H9 (cell line): Measurements from ENCODE around the gene BEGAIN. TPM values are rescaled to one million over a fixed set of nuclear protein-coding genes. Genes with fewer than 3 reads are reported as not detected.

ENCODE experiments used
- DNase-seq: peaks from one replicate; pipeline ENCODE4 v3.0.0-alpha.2; 2017
- H2AFZ ChIP-seq: one replicate; pipeline ENCODE4 v1.6.1; 2013; ENCODE audit warnings: mild to moderate bottlenecking, low read length, control low read depth, moderate library complexity
- H2AK5ac ChIP-seq: 2 replicates; pipeline ENCODE4 v1.6.1; 2013; ENCODE audit warnings: low read length, control low read depth, mixed read lengths; ENCODE audit not compliant: insufficient read length
- H2BK120ac ChIP-seq: one replicate; pipeline ENCODE4 v1.6.1; 2013; ENCODE audit warnings: low read depth, mild to moderate bottlenecking, low read length, control low read depth, inconsistent platforms; ENCODE audit not compliant: poor library complexity, severe bottlenecking
- H2BK12ac ChIP-seq: 2 replicates; pipeline ENCODE4 v1.6.1; 2013; ENCODE audit warnings: low read length, control low read depth, mixed read lengths, low read depth; ENCODE audit not compliant: insufficient read length
- H2BK15ac ChIP-seq: 2 replicates; pipeline ENCODE4 v1.6.1; 2013; ENCODE audit warnings: low read depth, low read length, control low read depth
- H2BK20ac ChIP-seq: one replicate; pipeline ENCODE4 v1.6.1; 2013; ENCODE audit warnings: low read depth, mild to moderate bottlenecking, low read length, control low read depth, inconsistent platforms; ENCODE audit not compliant: poor library complexity, severe bottlenecking
- H2BK5ac ChIP-seq: 2 replicates; pipeline ENCODE4 v1.6.1; 2013; ENCODE audit warnings: low read length, control low read depth, mixed read lengths; ENCODE audit not compliant: insufficient read length
- H3K14ac ChIP-seq: 2 replicates; pipeline ENCODE4 v1.6.1; 2013; ENCODE audit warnings: low read length, control low read depth; ENCODE audit not compliant: insufficient read depth
- H3K18ac ChIP-seq: 2 replicates; pipeline ENCODE4 v1.6.1; 2013; ENCODE audit warnings: low read depth, mild to moderate bottlenecking, mixed read lengths, low read length, control low read depth; ENCODE audit not compliant: insufficient read length
- H3K23ac ChIP-seq: 2 replicates; pipeline ENCODE4 v1.6.1; 2013; ENCODE audit warnings: low read length, control low read depth, mixed read lengths, low read depth; ENCODE audit not compliant: insufficient read length
- H3K23me2 ChIP-seq: 2 replicates; pipeline ENCODE4 v1.6.1; 2013; ENCODE audit warnings: low read depth, mild to moderate bottlenecking, mixed read lengths, low read length, control low read depth; ENCODE audit not compliant: insufficient read length, poor library complexity, severe bottlenecking
- H3K27ac ChIP-seq: 2 replicates; pipeline ENCODE4 v1.5.1; 2013; ENCODE audit warnings: low read length, control low read depth, mixed read lengths, low read depth; ENCODE audit not compliant: insufficient read length
- H3K27me3 ChIP-seq: 2 replicates; pipeline ENCODE4 v1.6.1; 2013; ENCODE audit warnings: low read length, control low read depth, inconsistent platforms; ENCODE audit not compliant: insufficient read depth
- H3K4ac ChIP-seq: 2 replicates; pipeline ENCODE4 v1.6.1; 2013; ENCODE audit warnings: low read depth, mild to moderate bottlenecking, control low read depth, inconsistent platforms, low read length, moderate library complexity
- H3K4me1 ChIP-seq: 2 replicates; pipeline ENCODE4 v1.6.1; 2013; ENCODE audit warnings: low read length, control low read depth, inconsistent platforms; ENCODE audit not compliant: insufficient read depth
- H3K4me2 ChIP-seq: 2 replicates; pipeline ENCODE4 v1.6.1; 2013; ENCODE audit warnings: low read length, control low read depth, mixed read lengths; ENCODE audit not compliant: insufficient read length, insufficient read depth
- H3K56ac ChIP-seq: 2 replicates; pipeline ENCODE4 v1.6.1; 2013; ENCODE audit warnings: low read depth, mild to moderate bottlenecking, mixed read lengths, low read length, control low read depth; ENCODE audit not compliant: insufficient read length
- H3K79me1 ChIP-seq: 2 replicates; pipeline ENCODE4 v1.6.1; 2013; ENCODE audit warnings: low read depth, mild to moderate bottlenecking, moderate library complexity, low read length, control low read depth, inconsistent platforms; ENCODE audit not compliant: insufficient read depth, poor library complexity, severe bottlenecking
- H3K79me2 ChIP-seq: 2 replicates; pipeline ENCODE4 v1.6.1; 2013; ENCODE audit warnings: low read length, control low read depth, inconsistent platforms; ENCODE audit not compliant: insufficient read depth
- H3K9ac ChIP-seq: 2 replicates; pipeline ENCODE4 v1.6.1; 2013; ENCODE audit warnings: low read length, control low read depth, mixed read lengths; ENCODE audit not compliant: insufficient read length; ENCODE audit errors: extremely low read depth
- H3K9me3 ChIP-seq: one replicate; pipeline ENCODE4 v1.6.1; 2013; ENCODE audit warnings: low read depth, low read length, inconsistent platforms; ENCODE audit not compliant: control insufficient read depth
- H3T11ph ChIP-seq: one replicate; pipeline ENCODE4 v1.6.1; 2013; ENCODE audit warnings: mild to moderate bottlenecking, low read length, control low read depth, inconsistent platforms
- H4K20me1 ChIP-seq: one replicate; pipeline ENCODE4 v1.6.1; 2013; ENCODE audit not compliant: control insufficient read depth, insufficient read length, insufficient read depth
- H4K5ac ChIP-seq: 2 replicates; pipeline ENCODE4 v1.6.1; 2013; ENCODE audit warnings: low read depth, mild to moderate bottlenecking, mixed read lengths, low read length, control low read depth; ENCODE audit not compliant: insufficient read length
- H4K8ac ChIP-seq: replicated peaks from 2 replicates; pipeline ENCODE4 v1.6.1; 2013; ENCODE audit warnings: low read length, control low read depth, mixed read lengths, low read depth; ENCODE audit not compliant: insufficient read length
- H4K91ac ChIP-seq: 2 replicates; pipeline ENCODE4 v1.6.1; 2013; ENCODE audit warnings: low read depth, mild to moderate bottlenecking, moderate library complexity, mixed read lengths, low read length, control low read depth; ENCODE audit not compliant: insufficient read length
- H3K27ac Mint-ChIP-seq, 3 experiments: 2 replicates in 2 of 3; 3 replicates in 1 of 3; pipeline ENCODE4 v1.8.0; 2020 to 2021; ENCODE audit warnings: mixed read lengths in 3 of 3, mild to moderate bottlenecking in 1 of 3, moderate library complexity in 1 of 3
- H3K27me3 Mint-ChIP-seq: 2 replicates; pipeline ENCODE4 v1.8.0; 2021; ENCODE audit warnings: low read depth, mild to moderate bottlenecking, moderate library complexity, mixed read lengths
- H3K36me3 Mint-ChIP-seq, 3 experiments: 2 replicates in 2 of 3; 3 replicates in 1 of 3; pipeline ENCODE4 v1.8.0; 2020 to 2021; ENCODE audit warnings: low read depth in 3 of 3, mixed read lengths in 3 of 3; ENCODE audit not compliant: insufficient read depth in 1 of 3
- H3K4me1 Mint-ChIP-seq, 2 experiments: 2 replicates each; pipeline ENCODE4 v1.8.0; 2020; ENCODE audit warnings: mixed read lengths in 2 of 2
- H3K4me3 Mint-ChIP-seq, 2 experiments: 2 replicates in 1 of 2; 3 replicates in 1 of 2; pipeline ENCODE4 v1.8.0; 2020 to 2021; ENCODE audit warnings: mild to moderate bottlenecking in 2 of 2, mixed read lengths in 2 of 2, moderate library complexity in 1 of 2
- H3K9me3 Mint-ChIP-seq, 2 experiments: 2 replicates in 1 of 2; 3 replicates in 1 of 2; pipeline ENCODE4 v1.8.0; 2020; ENCODE audit warnings: mild to moderate bottlenecking in 2 of 2, mixed read lengths in 2 of 2, moderate library complexity in 1 of 2
- CTCF ChIP-seq: fragments of 200-600 bp; sonication (generic); conservative IDR thresholded peaks from 3 replicates; pipeline ENCODE4 v1.8.0; 2021; ENCODE audit warnings: antibody characterized with exemption, mild to moderate bottlenecking
- WGBS: extraction: QIAGEN DNeasy Blood & Tissue Kit; methylation state at CpG from one replicate; pipeline ENCODE4 v1.1.7; 2013; ENCODE audit warnings: missing lambda C conversion rate, low lambda C conversion rate, mixed read lengths; ENCODE audit not compliant: insufficient read length; ENCODE audit errors: extremely low coverage; 5-methylcytosine and 5-hydroxymethylcytosine counted together
- total RNA-seq: library from RNA; stranded (reverse); gene quantifications from 2 replicates; pipeline ENCODE4 v1.2.1, GENCODE V29; 2021

BEGAIN gene
- total RNA-seq, 1 experiment from 2014 or later: 2.6 TPM

- no peak overlapping the region for H3K4ac ChIP-seq
- H3K27ac Mint-ChIP-seq: no peak overlapping the region
These were observed 29.6 kb downstream of the BEGAIN start for GRCh38 chr14:100557658-100558057.

More at GRCh38 chr14:100557658-100558057, 29.6 kb downstream of the BEGAIN start:
- H4K5ac ChIP-seq: no peak overlapping the region
- no peak overlapping the region for H2BK15ac ChIP-seq
- H2BK20ac ChIP-seq: no peak overlapping the region
- no peak for TF ChIP-seq CTCF
- no CpG with 5 or more reads among the region's 11 CpGs for WGBS
- H4K91ac ChIP-seq: no peak overlapping the region
- no peaks in the 10 kb centered on the region for H4K20me1 ChIP-seq
- no peaks in the 10 kb centered on the region for H3K79me1 ChIP-seq
- Mint-ChIP-seq H3K4me3 (no peak overlapping the region; a peak in 1 of 5 replicates), H3K27me3 (peaks cover 42% of the 10 kb centered on the region), H3K4me1 (peaks cover 14 to 37% of the 10 kb centered on the region in 2 experiments), H3K36me3 (no peaks in the 10 kb centered on the region), H3K9me3 (no peaks in the 10 kb centered on the region)
- H4K8ac ChIP-seq: no peak overlapping the region
- no peak overlapping the region for H2BK120ac ChIP-seq
- H3K14ac ChIP-seq: no peak overlapping the region
- no peaks in the 10 kb centered on the region for H3K27me3 ChIP-seq
- H3K4me2 ChIP-seq: no peak overlapping the region
- no peak overlapping the region for H3K56ac ChIP-seq
- H2BK5ac ChIP-seq: no peak overlapping the region
- H3K9ac ChIP-seq: no peak overlapping the region
- no peak overlapping the region for H3K18ac ChIP-seq
- H3K27ac ChIP-seq: no peak overlapping the region
- DNase-seq: no peak
- no peak overlapping the region for H3K23ac ChIP-seq
- no peaks in the 10 kb centered on the region; the same call in 1 of the 2 replicates for H3K4me1 ChIP-seq
- H3K23me2 ChIP-seq: no peaks in the 10 kb centered on the region
- H2AK5ac ChIP-seq: no peak overlapping the region
- H3K79me2 ChIP-seq: no peaks in the 10 kb centered on the region
- no peak overlapping the region for H2AFZ ChIP-seq
- no peak overlapping the region for H2BK12ac ChIP-seq
- no peak overlapping the region for H3T11ph ChIP-seq
- H3K9me3 ChIP-seq: no peaks in the 10 kb centered on the region
